Measurements from ENCODE around the gene SOX6.

GRCh38 chr11:15987046-15987445 is 369.3 kb downstream of the SOX6 start:
- TF ChIP-seq SIN3A (IDR thresholded peaks at IDR 0.05; ENCODE audit: borderline replicate concordance, insufficient read depth, low read length), result no peak
- no peak for TF ChIP-seq TAF1 (IDR thresholded peaks at IDR 0.05; ENCODE audit: borderline replicate concordance, insufficient read depth, low read length)
- TF ChIP-seq POLR2AphosphoS5 (IDR thresholded peaks at IDR 0.05; ENCODE audit: low read depth, low read length), result no peak
